ENCODE results near the gene DPYSL3.

DNA sequence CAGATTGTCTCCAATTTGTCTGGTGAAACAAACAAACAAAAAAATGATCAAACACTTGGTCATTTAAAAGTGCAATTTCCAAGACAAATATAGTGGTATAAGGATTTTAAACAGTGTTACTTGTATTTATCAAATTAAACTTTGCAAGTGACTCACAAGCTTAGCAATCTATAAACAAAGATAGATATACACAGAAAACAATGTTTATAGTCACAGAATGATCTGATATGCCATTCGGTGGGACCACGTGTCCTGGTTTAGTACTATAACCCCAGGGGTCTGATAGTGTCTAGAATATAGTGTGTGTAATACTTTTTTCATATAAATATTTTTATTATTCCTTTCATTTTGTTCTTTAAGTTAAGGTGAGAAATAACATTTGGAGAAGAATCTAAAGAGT is 91.3 kb downstream of the DPYSL3 start:
- TF ChIP-seq, protein P1, sequence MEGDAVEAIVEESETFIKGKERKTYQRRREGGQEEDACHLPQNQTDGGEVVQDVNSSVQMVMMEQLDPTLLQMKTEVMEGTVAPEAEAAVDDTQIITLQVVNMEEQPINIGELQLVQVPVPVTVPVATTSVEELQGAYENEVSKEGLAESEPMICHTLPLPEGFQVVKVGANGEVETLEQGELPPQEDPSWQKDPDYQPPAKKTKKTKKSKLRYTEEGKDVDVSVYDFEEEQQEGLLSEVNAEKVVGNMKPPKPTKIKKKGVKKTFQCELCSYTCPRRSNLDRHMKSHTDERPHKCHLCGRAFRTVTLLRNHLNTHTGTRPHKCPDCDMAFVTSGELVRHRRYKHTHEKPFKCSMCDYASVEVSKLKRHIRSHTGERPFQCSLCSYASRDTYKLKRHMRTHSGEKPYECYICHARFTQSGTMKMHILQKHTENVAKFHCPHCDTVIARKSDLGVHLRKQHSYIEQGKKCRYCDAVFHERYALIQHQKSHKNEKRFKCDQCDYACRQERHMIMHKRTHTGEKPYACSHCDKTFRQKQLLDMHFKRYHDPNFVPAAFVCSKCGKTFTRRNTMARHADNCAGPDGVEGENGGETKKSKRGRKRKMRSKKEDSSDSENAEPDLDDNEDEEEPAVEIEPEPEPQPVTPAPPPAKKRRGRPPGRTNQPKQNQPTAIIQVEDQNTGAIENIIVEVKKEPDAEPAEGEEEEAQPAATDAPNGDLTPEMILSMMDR (IDR thresholded peaks at IDR 0.05) = no peak
- no peak for TF ChIP-seq POLR2A (IDR thresholded peaks at IDR 0.05)
